Measurements from ENCODE around the gene PAK5. TPM values are rescaled to one million over a fixed set of nuclear protein-coding genes. Genes with fewer than 3 reads are reported as not detected.

PAK5 gene
- total RNA-seq, 4 donors from 2014 or later: 0.07 TPM; not detected in 3

- Histone ChIP-seq H3K9me3 (no peaks in the 10 kb centered on the region), H3K36me3 (no peaks in the 10 kb centered on the region), H3K4me1 (no peaks in the 10 kb centered on the region), H3K4me3 (no peak overlapping the region), H3K27me3 (no peaks in the 10 kb centered on the region), H3K27ac (no peak overlapping the region)
- intact Hi-C loops (cut with DNase I; ENCODE audit: low total_unique reads): no loop called here
- TF ChIP-seq POLR2A (IDR thresholded peaks at IDR 0.05): no peak
- TF ChIP-seq CTCF (IDR thresholded peaks at IDR 0.05): no peak
- no peak for DNase-seq
These were observed 223.0 kb downstream of the PAK5 start for GRCh38 chr20:9615766-9616454.

GRCh38 chr20:9615118-9615517 lies 223.8 kb downstream of the PAK5 start:
- intact Hi-C loops (cut with DNase I; ENCODE audit: low total_unique reads): no loop called here
- H3K4me1 ChIP-seq: no peaks in the 10 kb centered on the region
- no peak for DNase-seq
- no peak overlapping the region for H3K27ac ChIP-seq
- H3K4me3 ChIP-seq: no peak overlapping the region
- no peaks in the 10 kb centered on the region for H3K9me3 ChIP-seq
- no peaks in the 10 kb centered on the region for H3K27me3 ChIP-seq
- TF ChIP-seq CTCF (IDR thresholded peaks at IDR 0.05): no peak
- no peak for TF ChIP-seq POLR2A (IDR thresholded peaks at IDR 0.05)
- H3K36me3 ChIP-seq: no peaks in the 10 kb centered on the region

- TF ChIP-seq CTCF (IDR thresholded peaks at IDR 0.05): no peak
- TF ChIP-seq POLR2A (IDR thresholded peaks at IDR 0.05): no peak
- no peak for DNase-seq
- H3K9me3 ChIP-seq: no peaks in the 10 kb centered on the region
- H3K4me1 ChIP-seq: no peaks in the 10 kb centered on the region
- H3K36me3 ChIP-seq: no peaks in the 10 kb centered on the region
- H3K27ac ChIP-seq: no peak overlapping the region
- no peak overlapping the region for H3K4me3 ChIP-seq
- no peaks in the 10 kb centered on the region for H3K27me3 ChIP-seq
- intact Hi-C loops (cut with DNase I; ENCODE audit: low total_unique reads): no loop called here
These were observed 225.0 kb downstream of the PAK5 start for GRCh38 chr20:9613871-9614270.

- no peak for DNase-seq
- Histone ChIP-seq H3K4me1 (no peaks in the 10 kb centered on the region), H3K4me3 (no peak overlapping the region), H3K9me3 (no peaks in the 10 kb centered on the region), H3K36me3 (no peaks in the 10 kb centered on the region), H3K27ac (no peak overlapping the region), H3K27me3 (no peaks in the 10 kb centered on the region)
- intact Hi-C loops (cut with DNase I; ENCODE audit: low total_unique reads): no loop called here
- no peak for TF ChIP-seq POLR2A (IDR thresholded peaks at IDR 0.05)
- TF ChIP-seq CTCF (IDR thresholded peaks at IDR 0.05): no peak
These were observed 227.0 kb downstream of the PAK5 start for GRCh38 chr20:9611921-9612320.

- Histone ChIP-seq H3K4me1 (no peaks in the 10 kb centered on the region), H3K36me3 (no peaks in the 10 kb centered on the region), H3K4me3 (no peak overlapping the region), H3K9me3 (no peaks in the 10 kb centered on the region), H3K27me3 (no peaks in the 10 kb centered on the region), H3K27ac (no peak overlapping the region)
- no peak for TF ChIP-seq POLR2A (IDR thresholded peaks at IDR 0.05)
- no peak for TF ChIP-seq CTCF (IDR thresholded peaks at IDR 0.05)
- intact Hi-C loops (cut with DNase I; ENCODE audit: low total_unique reads): no loop called here
- no peak for DNase-seq
These were observed 228.2 kb downstream of the PAK5 start for GRCh38 chr20:9610665-9611064.

All from uterus (tissue), 4 donors.